Measurements from ENCODE around the gene RNF182. TPM values are rescaled to one million over a fixed set of nuclear protein-coding genes. Genes with fewer than 3 reads are reported as not detected.
A peak's percentile ranks its signal among the peaks of the same experiment; 100 is the strongest.

RNF182 gene
- total RNA-seq, 2 experiments from 2014 or later, result 0.11 to 0.20 TPM

DNA sequence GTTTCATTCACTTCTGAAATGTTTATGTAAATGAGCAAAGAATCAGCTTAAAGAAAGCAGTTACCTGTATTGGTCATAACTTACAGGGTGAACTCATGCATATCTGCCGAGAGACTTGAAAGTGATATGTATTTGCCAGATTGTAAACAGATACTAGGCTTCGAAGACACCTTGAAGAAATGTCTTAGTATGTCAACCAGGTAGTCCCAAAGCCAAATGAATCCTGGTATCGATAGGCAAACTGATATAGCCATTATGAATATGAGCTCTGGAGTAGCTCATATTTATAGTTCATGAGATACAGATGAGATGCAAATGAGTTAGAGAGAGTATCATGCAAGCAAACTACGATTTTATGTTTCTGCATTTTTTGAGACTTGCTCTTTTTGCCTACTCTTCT lies 55.8 kb downstream of the RNF182 start:
- ATAC-seq (ENCODE audit: poor library complexity), result no peak
- no peak overlapping the region for H3K27ac ChIP-seq (ENCODE audit: low read depth in 1 of 2, low read length in 2 of 2)
- CTCF ChIA-PET, result no interaction called here

DNA sequence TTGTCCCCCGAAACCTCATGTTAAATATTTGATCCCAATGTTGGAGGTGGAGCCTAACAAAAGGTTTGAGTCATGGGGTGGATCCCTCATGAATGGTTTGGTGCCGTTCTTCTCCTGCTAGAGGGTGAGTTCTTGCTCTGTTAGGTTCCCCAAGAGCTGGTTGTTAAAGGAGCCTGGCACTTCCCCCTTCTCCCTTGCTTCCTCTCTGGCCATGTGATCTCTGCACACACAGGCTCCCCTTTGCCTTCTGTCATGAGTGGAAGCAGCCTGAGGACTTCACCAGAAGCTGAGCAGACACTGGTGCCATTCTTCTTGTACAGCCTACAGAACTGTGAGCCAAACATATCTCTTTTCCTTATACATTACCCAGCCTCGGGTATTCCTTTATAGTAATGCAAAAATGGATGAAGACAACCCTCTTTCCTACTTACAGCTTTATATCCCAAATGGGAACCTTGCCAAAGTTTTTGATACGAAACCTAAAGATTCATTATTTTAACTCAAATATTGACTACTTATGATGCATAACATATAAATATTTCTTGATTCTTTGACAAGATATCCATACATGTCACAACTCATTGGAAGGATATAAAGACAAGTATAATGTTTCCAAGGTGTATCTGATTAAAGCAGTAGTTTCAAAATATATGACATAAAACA lies 61.0 kb downstream of the RNF182 start:
- no peaks in the 10 kb centered on the region for H3K9me3 Mint-ChIP-seq
- Histone ChIP-seq H3K36me3 (ENCODE audit: insufficient read depth, low read length) (no peaks in the 10 kb centered on the region), H3K9me3 (ENCODE audit: control insufficient read depth in 1 of 2, insufficient read depth in 1 of 2, low read length in 2 of 2) (peaks cover 0 to 3% of the 10 kb centered on the region in 2 experiments), H3K4me3 (ENCODE audit: low read length) (no peak overlapping the region), H3K27me3 (ENCODE audit: control insufficient read depth in 1 of 2, insufficient read depth in 2 of 2, low read length in 2 of 2) (peaks cover 10 to 13% of the 10 kb centered on the region in 2 experiments), H3K4me1 (ENCODE audit: insufficient read depth, low read length) (no peaks in the 10 kb centered on the region), H3K27ac (ENCODE audit: low read depth in 1 of 2, low read length in 2 of 2) (no peak overlapping the region)
- no peak overlapping the region for H3K4me3 Mint-ChIP-seq
- peaks cover 69% of the 10 kb centered on the region for H3K27me3 Mint-ChIP-seq
- intact Hi-C loops (cut with DNase I, micrococcal nuclease), result no loop called here
- ATAC-seq (ENCODE audit: poor library complexity) (no peak), DNase-seq (peak in 2 of 14 experiments; percentile 6 to 21)
- TF ChIP-seq, protein P1, sequence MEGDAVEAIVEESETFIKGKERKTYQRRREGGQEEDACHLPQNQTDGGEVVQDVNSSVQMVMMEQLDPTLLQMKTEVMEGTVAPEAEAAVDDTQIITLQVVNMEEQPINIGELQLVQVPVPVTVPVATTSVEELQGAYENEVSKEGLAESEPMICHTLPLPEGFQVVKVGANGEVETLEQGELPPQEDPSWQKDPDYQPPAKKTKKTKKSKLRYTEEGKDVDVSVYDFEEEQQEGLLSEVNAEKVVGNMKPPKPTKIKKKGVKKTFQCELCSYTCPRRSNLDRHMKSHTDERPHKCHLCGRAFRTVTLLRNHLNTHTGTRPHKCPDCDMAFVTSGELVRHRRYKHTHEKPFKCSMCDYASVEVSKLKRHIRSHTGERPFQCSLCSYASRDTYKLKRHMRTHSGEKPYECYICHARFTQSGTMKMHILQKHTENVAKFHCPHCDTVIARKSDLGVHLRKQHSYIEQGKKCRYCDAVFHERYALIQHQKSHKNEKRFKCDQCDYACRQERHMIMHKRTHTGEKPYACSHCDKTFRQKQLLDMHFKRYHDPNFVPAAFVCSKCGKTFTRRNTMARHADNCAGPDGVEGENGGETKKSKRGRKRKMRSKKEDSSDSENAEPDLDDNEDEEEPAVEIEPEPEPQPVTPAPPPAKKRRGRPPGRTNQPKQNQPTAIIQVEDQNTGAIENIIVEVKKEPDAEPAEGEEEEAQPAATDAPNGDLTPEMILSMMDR (IDR thresholded peaks at IDR 0.05), result no peak
- no peak overlapping the region for H3K27ac Mint-ChIP-seq
- ChIA-PET CTCF (no interaction called here), POLR2A (no interaction called here)
- H3K36me3 Mint-ChIP-seq (ENCODE audit: low read depth), result no peaks in the 10 kb centered on the region
- H3K4me1 Mint-ChIP-seq (ENCODE audit: low read depth), result no peaks in the 10 kb centered on the region

More for the DNA sequence above, 55.8 kb downstream of the RNF182 start:
- POLR2A ChIA-PET, result no interaction called here
- H3K36me3 ChIP-seq (ENCODE audit: insufficient read depth, low read length), result no peaks in the 10 kb centered on the region
- Mint-ChIP-seq H3K27ac (no peak overlapping the region), H3K9me3 (no peaks in the 10 kb centered on the region), H3K4me1 (ENCODE audit: low read depth) (no peaks in the 10 kb centered on the region), H3K36me3 (ENCODE audit: low read depth) (no peaks in the 10 kb centered on the region), H3K4me3 (no peak overlapping the region), H3K27me3 (peaks cover 51% of the 10 kb centered on the region)
- peaks cover 0 to 3% of the 10 kb centered on the region in 2 experiments for H3K9me3 ChIP-seq (ENCODE audit: control insufficient read depth in 1 of 2, insufficient read depth in 1 of 2, low read length in 2 of 2)
- intact Hi-C loops (cut with DNase I, micrococcal nuclease), result no loop called here
- H3K4me1 ChIP-seq (ENCODE audit: insufficient read depth, low read length), result no peaks in the 10 kb centered on the region
- H3K4me3 ChIP-seq (ENCODE audit: low read length), result no peak overlapping the region
- DNase-seq, result no peak
- H3K27me3 ChIP-seq (ENCODE audit: control insufficient read depth in 1 of 2, insufficient read depth in 2 of 2, low read length in 2 of 2), result peaks cover 3% of the 10 kb centered on the region in 2 experiments
- TF ChIP-seq, protein P1 (IDR thresholded peaks at IDR 0.05), result no peak

DNA sequence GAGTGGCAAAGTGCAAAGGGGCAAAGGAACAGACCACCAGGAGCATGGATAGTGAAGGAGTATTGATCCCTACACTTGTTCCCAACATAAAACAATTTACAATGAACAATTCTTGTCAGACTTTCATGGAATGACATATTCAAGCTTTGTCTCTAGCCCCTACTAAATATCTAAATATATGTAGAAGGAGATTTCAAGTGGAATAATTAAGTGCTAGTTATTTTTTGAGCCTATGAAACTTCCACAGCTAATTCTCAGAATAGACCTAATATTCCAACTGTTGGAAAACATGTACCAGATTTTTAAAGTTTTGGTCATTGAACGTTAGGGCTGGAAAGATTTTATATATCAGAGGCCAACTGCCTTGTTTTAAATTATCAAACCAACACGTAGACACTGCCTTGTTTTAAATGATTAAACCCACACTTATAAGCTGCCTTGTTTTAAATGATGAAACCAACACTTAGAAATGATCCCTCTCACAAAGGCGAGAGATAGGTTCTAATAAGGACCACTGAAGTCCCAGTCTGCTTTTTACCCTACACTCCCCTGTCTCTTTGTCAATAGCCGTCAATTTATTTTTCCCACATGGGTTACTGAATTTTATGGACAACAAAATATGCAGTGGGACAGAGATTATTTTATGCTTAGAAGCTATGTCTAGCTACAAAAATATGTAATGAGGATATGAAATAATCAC lies 62.1 kb downstream of the RNF182 start:
- Mint-ChIP-seq H3K4me1 (ENCODE audit: low read depth) (no peaks in the 10 kb centered on the region), H3K9me3 (no peaks in the 10 kb centered on the region), H3K27ac (no peak overlapping the region), H3K4me3 (no peak overlapping the region), H3K36me3 (ENCODE audit: low read depth) (no peaks in the 10 kb centered on the region), H3K27me3 (peaks cover 66% of the 10 kb centered on the region)
- DNase-seq (no peak), ATAC-seq (ENCODE audit: poor library complexity) (no peak)
- ChIA-PET POLR2A (no interaction called here), CTCF (no interaction called here)
- peaks cover 0 to 3% of the 10 kb centered on the region in 2 experiments for H3K9me3 ChIP-seq (ENCODE audit: control insufficient read depth in 1 of 2, insufficient read depth in 1 of 2, low read length in 2 of 2)
- no peak overlapping the region for H3K27ac ChIP-seq (ENCODE audit: low read depth in 1 of 2, low read length in 2 of 2)
- H3K36me3 ChIP-seq (ENCODE audit: insufficient read depth, low read length), result no peaks in the 10 kb centered on the region
- TF ChIP-seq, protein P1 (IDR thresholded peaks at IDR 0.05), result no peak
- H3K4me1 ChIP-seq (ENCODE audit: insufficient read depth, low read length), result no peaks in the 10 kb centered on the region
- intact Hi-C loops (cut with DNase I, micrococcal nuclease), result no loop called here
- no peak overlapping the region for H3K4me3 ChIP-seq (ENCODE audit: low read length)
- H3K27me3 ChIP-seq (ENCODE audit: control insufficient read depth in 1 of 2, insufficient read depth in 2 of 2, low read length in 2 of 2), result peaks cover 10 to 13% of the 10 kb centered on the region in 2 experiments

Data from CD4-positive, alpha-beta T cell (primary cell).